Ovary (tissue), 9 donors: ENCODE data around the gene PTPDC1. TPM values are rescaled to one million over a fixed set of nuclear protein-coding genes. Genes with fewer than 3 reads are reported as not detected.

Experiments used
- DNase-seq, 5 donors: peaks; one replicate each; pipeline ENCODE4 v3.0.0-alpha.2; 2019 to 2020
- H3K27ac ChIP-seq, 2 donors: fragments of 200-600 bp; one replicate each; pipeline versions ENCODE4 v1.5.1 to v1.8.0; 2019 to 2022
- H3K27me3 ChIP-seq: fragments of 200-600 bp; one replicate; pipeline ENCODE4 v1.8.0; 2022
- H3K36me3 ChIP-seq: fragments of 200-600 bp; sonication (generic); one replicate; pipeline ENCODE4 v1.5.1; 2019
- H3K4me1 ChIP-seq: one replicate; pipeline ENCODE4 v1.8.1; 2013; ENCODE audit warnings: mild to moderate bottlenecking, moderate library complexity; ENCODE audit not compliant: insufficient read depth
- H3K4me3 ChIP-seq: fragments of 200-600 bp; sonication (generic); one replicate; pipeline ENCODE4 v1.5.1; 2017
- H3K9me3 ChIP-seq, 2 donors: fragments of 200-600 bp in 1 of 2; sonication (generic) in 1 of 2; one replicate each; pipeline versions ENCODE4 v1.5.1 to v1.8.1; 2013 to 2019; ENCODE audit warnings: mild to moderate bottlenecking in 1 of 2, moderate library complexity in 1 of 2
- CTCF ChIP-seq, 3 donors: fragments of 450-650 bp in 2 of 3; fragments of 200-600 bp in 1 of 3; IDR thresholded peaks; one replicate each; pipeline versions ENCODE4 v1.5.1 to v1.8.0; 2016 to 2022; ENCODE audit warnings: antibody characterized with exemption in 3 of 3, mild to moderate bottlenecking in 1 of 3
- EP300 ChIP-seq: sonication (generic); formaldehyde crosslinking; IDR thresholded peaks from one replicate; pipeline ENCODE4 v1.6.1; 2017; ENCODE audit warnings: antibody characterized with exemption
- POLR2A ChIP-seq: fragments of 450-650 bp; IDR thresholded peaks from one replicate; pipeline ENCODE4 v1.6.1; 2017; ENCODE audit warnings: antibody characterized with exemption, mild to moderate bottlenecking, moderate library complexity
- WGBS, 3 donors: extraction: QIAGEN DNeasy Blood & Tissue Kit in 1 of 3; methylation state at CpG; one replicate each; pipeline versions ENCODE4 v1.1.5 to v1.1.7; 2013 to 2017; 5-methylcytosine and 5-hydroxymethylcytosine counted together
- intact Hi-C, 4 donors: fragments of 100-400 bp; cut with DNase I; formaldehyde crosslinking; loops; one replicate each; pipeline versions ENCODE4 v1.11.0 to v1.15.1; 2022 to 2023
- polyA plus RNA-seq, 2 donors: library from polyadenylated mRNA; stranded (reverse); fragments of 200-250 nt in 1 of 2; fragments of 350-450 nt in 1 of 2; fragmentation: Illumina TruSeq in 1 of 2; extraction: RNeasy Lipid Tissue Mini Kit (QIAGEN cat#74804) in 1 of 2; gene quantifications; one replicate each; pipeline ENCODE4 v1.2.3, GENCODE V29; 2013 to 2014
- total RNA-seq, 7 donors: library from RNA; depleted of rRNA in 2 of 7; stranded (reverse); fragments of >200 nt in 2 of 7; fragmentation: NEBNext Ultra II Directional in 3 of 7; extraction: Animal tissue kit (Norgen Biotek cat#: 25700) in 3 of 7; gene quantifications; one replicate each; pipeline versions ENCODE4 v1.1.0 to v1.2.4, GENCODE V29; 2016 to 2023
- donor health status: DM: no; HTN: no; CAD: no; lungs with moderate emphysema.
- donor health status: DM: no; HTN: no; CAD: no.
- donor health status: Bipolar disorder and iron deficiency.
- donor health status: DM: yes; HTN: yes; CAD: no.
- donor health status: DM: no; HTN: no; CAD: no.
- donor health status: DM: yes; HTN: yes; CAD: no.

Gene PTPDC1
- total and polyA plus RNA-seq, 9 donors = 2.7 to 9.5 (median 6.1) TPM

GRCh38 chr9:94042516-94043360 is 41.5 kb upstream of the PTPDC1 start:
- H3K27me3 ChIP-seq = no peaks in the 10 kb centered on the region
- H3K27ac ChIP-seq = no peak overlapping the region
- WGBS, 3 donors = 77 to 89% (median 79%) methylated on average over 5 of the region's 5 CpGs
- no peak for DNase-seq
- no peak for TF ChIP-seq CTCF (IDR thresholded peaks at IDR 0.05)
- no peak for TF ChIP-seq POLR2A
- no peak for TF ChIP-seq EP300
- no peaks in the 10 kb centered on the region for H3K9me3 ChIP-seq
- H3K4me1 ChIP-seq = no peaks in the 10 kb centered on the region
- no peak overlapping the region for H3K4me3 ChIP-seq
- intact Hi-C loops = no loop called here
- no peaks in the 10 kb centered on the region for H3K36me3 ChIP-seq

- Histone ChIP-seq H3K36me3 (no peaks in the 10 kb centered on the region), H3K9me3 (peaks cover 0 to 3% of the 10 kb centered on the region in 2 donors), H3K27ac (no peak overlapping the region), H3K4me3 (no peak overlapping the region), H3K4me1 (no peaks in the 10 kb centered on the region), H3K27me3 (no peaks in the 10 kb centered on the region)
- intact Hi-C loops = no loop called here
- 86 to 98% (median 94%) methylated on average over 2 of the region's 2 CpGs for WGBS, 3 donors
- TF ChIP-seq POLR2A (no peak), CTCF (IDR thresholded peaks at IDR 0.05) (no peak), EP300 (no peak)
- DNase-seq = no peak
Observed at GRCh38 chr9:94054716-94055115, 29.5 kb upstream of the PTPDC1 start.

- WGBS, 3 donors = 25 to 27% (median 26%) methylated on average over 3 of the region's 3 CpGs
- TF ChIP-seq EP300 (no peak), POLR2A (no peak), CTCF (IDR thresholded peaks at IDR 0.05) (no peak)
- Histone ChIP-seq H3K9me3 (no peaks in the 10 kb centered on the region), H3K4me3 (no peak overlapping the region), H3K36me3 (no peaks in the 10 kb centered on the region), H3K27ac (no peak overlapping the region), H3K27me3 (no peaks in the 10 kb centered on the region), H3K4me1 (no peaks in the 10 kb centered on the region)
- intact Hi-C loops = no loop called here
- no peak for DNase-seq
Observed at GRCh38 chr9:94056442-94056974, 27.8 kb upstream of the PTPDC1 start.

GRCh38 chr9:94057918-94058317 is 26.3 kb upstream of the PTPDC1 start:
- Histone ChIP-seq H3K4me1 (no peaks in the 10 kb centered on the region), H3K27me3 (no peaks in the 10 kb centered on the region), H3K36me3 (no peaks in the 10 kb centered on the region), H3K4me3 (no peak overlapping the region), H3K9me3 (no peaks in the 10 kb centered on the region), H3K27ac (no peak overlapping the region)
- intact Hi-C loops = no loop called here
- no peak for TF ChIP-seq EP300
- no peak for TF ChIP-seq POLR2A
- no peak for TF ChIP-seq CTCF (IDR thresholded peaks at IDR 0.05)
- 96 to 100% (median 98%) methylated on average over 1 of the region's 1 CpG for WGBS, 3 donors
- no peak for DNase-seq
